ENCODE results near the gene PVALB. TPM values are rescaled to one million over a fixed set of nuclear protein-coding genes. Genes with fewer than 3 reads are reported as not detected.

PVALB gene
- total and polyA plus RNA-seq, 9 of the 15 experiments (the other 6 are each of a cell fraction or from before 2014, with no cell fraction given), result not detected

DNA sequence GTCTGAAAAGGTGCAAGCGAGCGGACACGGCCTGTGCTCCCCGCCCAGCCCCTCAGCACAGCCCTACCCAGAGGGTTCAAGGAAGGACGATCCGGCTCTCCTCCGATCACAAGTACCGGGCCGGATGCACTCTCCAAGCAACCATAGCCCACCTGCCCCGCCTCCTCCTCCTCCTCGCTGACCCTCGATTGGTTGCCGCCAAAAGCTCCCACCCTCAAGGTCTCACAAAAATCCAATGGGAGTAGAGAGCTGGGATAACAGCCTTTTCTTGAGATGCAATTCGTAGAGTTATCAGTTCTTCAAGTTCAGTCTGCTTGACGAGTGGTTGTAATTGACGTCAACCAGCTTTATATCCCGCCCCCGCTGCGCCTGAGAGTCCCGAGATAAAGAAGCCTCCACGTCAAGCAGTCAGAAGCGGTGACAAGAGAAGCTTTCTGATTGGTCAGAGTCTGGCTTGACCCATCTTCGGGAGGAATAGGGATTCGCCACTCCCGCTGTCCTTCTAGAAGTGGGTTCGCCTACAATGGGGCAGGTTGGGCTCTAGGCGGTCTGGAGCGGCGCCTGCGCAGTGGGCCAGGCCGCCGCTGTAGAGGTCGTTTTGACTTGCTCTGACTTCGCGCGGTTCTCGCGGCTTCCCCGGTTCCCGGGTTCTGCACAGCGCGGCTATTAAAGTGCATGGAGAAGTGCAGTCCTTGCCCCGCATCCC, 40.7 kb downstream of the PVALB start, which contains the start of gene IFT27 (continued):
- no peak for TF ChIP-seq SNIP1 (IDR thresholded peaks at IDR 0.05; ENCODE audit: low read depth)
- TF ChIP-seq CXXC5 (CRISPR knock-in tag; IDR thresholded peaks at IDR 0.05), result peak; percentile 49; the same call in 1 of the 2 replicates
- TF ChIP-seq HSF4 (CRISPR knock-in tag; IDR thresholded peaks at IDR 0.05; ENCODE audit: borderline replicate concordance), result no peak
- TF ChIP-seq RBFOX2 (IDR thresholded peaks at IDR 0.05; ENCODE audit: low read depth, low read length), result no peak
- TF ChIP-seq, protein P1, sequence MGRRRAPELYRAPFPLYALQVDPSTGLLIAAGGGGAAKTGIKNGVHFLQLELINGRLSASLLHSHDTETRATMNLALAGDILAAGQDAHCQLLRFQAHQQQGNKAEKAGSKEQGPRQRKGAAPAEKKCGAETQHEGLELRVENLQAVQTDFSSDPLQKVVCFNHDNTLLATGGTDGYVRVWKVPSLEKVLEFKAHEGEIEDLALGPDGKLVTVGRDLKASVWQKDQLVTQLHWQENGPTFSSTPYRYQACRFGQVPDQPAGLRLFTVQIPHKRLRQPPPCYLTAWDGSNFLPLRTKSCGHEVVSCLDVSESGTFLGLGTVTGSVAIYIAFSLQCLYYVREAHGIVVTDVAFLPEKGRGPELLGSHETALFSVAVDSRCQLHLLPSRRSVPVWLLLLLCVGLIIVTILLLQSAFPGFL (CRISPR knock-in tag; IDR thresholded peaks at IDR 0.05), result no peak
- TF ChIP-seq TAF9B (IDR thresholded peaks at IDR 0.05; ENCODE audit: partially characterized antibody), result no peak
- TF ChIP-seq, protein P2, sequence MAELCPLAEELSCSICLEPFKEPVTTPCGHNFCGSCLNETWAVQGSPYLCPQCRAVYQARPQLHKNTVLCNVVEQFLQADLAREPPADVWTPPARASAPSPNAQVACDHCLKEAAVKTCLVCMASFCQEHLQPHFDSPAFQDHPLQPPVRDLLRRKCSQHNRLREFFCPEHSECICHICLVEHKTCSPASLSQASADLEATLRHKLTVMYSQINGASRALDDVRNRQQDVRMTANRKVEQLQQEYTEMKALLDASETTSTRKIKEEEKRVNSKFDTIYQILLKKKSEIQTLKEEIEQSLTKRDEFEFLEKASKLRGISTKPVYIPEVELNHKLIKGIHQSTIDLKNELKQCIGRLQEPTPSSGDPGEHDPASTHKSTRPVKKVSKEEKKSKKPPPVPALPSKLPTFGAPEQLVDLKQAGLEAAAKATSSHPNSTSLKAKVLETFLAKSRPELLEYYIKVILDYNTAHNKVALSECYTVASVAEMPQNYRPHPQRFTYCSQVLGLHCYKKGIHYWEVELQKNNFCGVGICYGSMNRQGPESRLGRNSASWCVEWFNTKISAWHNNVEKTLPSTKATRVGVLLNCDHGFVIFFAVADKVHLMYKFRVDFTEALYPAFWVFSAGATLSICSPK (IDR thresholded peaks at IDR 0.05; ENCODE audit: borderline replicate concordance), result no peak
- TF ChIP-seq, protein P3, sequence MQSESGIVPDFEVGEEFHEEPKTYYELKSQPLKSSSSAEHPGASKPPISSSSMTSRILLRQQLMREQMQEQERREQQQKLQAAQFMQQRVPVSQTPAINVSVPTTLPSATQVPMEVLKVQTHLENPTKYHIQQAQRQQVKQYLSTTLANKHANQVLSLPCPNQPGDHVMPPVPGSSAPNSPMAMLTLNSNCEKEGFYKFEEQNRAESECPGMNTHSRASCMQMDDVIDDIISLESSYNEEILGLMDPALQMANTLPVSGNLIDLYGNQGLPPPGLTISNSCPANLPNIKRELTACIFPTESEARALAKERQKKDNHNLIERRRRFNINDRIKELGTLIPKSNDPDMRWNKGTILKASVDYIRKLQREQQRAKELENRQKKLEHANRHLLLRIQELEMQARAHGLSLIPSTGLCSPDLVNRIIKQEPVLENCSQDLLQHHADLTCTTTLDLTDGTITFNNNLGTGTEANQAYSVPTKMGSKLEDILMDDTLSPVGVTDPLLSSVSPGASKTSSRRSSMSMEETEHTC (IDR thresholded peaks at IDR 0.05), result no peak
- no peak for TF ChIP-seq FOXK2 (conservative IDR thresholded peaks at IDR 0.05 in 1 of 2, IDR thresholded peaks at IDR 0.05 in 1 of 2; ENCODE audit: low read depth in 2 of 2)
- no peak for TF ChIP-seq RHOXF2B (CRISPR knock-in tag; conservative IDR thresholded peaks at IDR 0.05)
- TF ChIP-seq KAT7 (CRISPR knock-in tag; IDR thresholded peaks at IDR 0.05; ENCODE audit: borderline replicate concordance), result no peak
- no peak for TF ChIP-seq MTA2 (IDR thresholded peaks at IDR 0.05; ENCODE audit: low read depth)
- no peak for TF ChIP-seq KLF10 (CRISPR knock-in tag; IDR thresholded peaks at IDR 0.05)
- TF ChIP-seq DNMT1 (IDR thresholded peaks at IDR 0.05), result no peak
- no peak for TF ChIP-seq CC2D1A (IDR thresholded peaks at IDR 0.05)
- no peak for TF ChIP-seq ILK (tag; IDR thresholded peaks at IDR 0.05; ENCODE audit: borderline replicate concordance, low read depth)
- peak; percentile 69; the same call in 1 of the 2 replicates for TF ChIP-seq CREM (IDR thresholded peaks at IDR 0.05; ENCODE audit: low read depth)
- no peak for TF ChIP-seq ZNF668 (CRISPR knock-in tag; IDR thresholded peaks at IDR 0.05)
- peak; percentile 30; the same call in 1 of the 2 replicates for TF ChIP-seq GABPA (tag; conservative IDR thresholded peaks at IDR 0.05; ENCODE audit: low read depth)
- no peak for TF ChIP-seq HDGF (IDR thresholded peaks at IDR 0.05)
- TF ChIP-seq, protein P4, sequence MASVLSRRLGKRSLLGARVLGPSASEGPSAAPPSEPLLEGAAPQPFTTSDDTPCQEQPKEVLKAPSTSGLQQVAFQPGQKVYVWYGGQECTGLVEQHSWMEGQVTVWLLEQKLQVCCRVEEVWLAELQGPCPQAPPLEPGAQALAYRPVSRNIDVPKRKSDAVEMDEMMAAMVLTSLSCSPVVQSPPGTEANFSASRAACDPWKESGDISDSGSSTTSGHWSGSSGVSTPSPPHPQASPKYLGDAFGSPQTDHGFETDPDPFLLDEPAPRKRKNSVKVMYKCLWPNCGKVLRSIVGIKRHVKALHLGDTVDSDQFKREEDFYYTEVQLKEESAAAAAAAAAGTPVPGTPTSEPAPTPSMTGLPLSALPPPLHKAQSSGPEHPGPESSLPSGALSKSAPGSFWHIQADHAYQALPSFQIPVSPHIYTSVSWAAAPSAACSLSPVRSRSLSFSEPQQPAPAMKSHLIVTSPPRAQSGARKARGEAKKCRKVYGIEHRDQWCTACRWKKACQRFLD (CRISPR knock-in tag; IDR thresholded peaks at IDR 0.05), result no peak
- no peak for TF ChIP-seq IFI16 (CRISPR knock-in tag; IDR thresholded peaks at IDR 0.05)
- no peak for TF ChIP-seq RBM39 (optimal IDR thresholded peaks at IDR 0.05; ENCODE audit: low read depth, low read length)
- no peak for TF ChIP-seq RUNX1 (IDR thresholded peaks at IDR 0.05; ENCODE audit: low read depth)
- no peak for TF ChIP-seq ZBTB17 (CRISPR knock-in tag; IDR thresholded peaks at IDR 0.05)

All from K562 (cell line).